HepG2 (cell line): ENCODE data around the gene SNX15. TPM values are rescaled to one million over a fixed set of nuclear protein-coding genes. Genes with fewer than 3 reads are reported as not detected.
A peak's percentile ranks its signal among the peaks of the same experiment; 100 is the strongest.

Experiments
- BORCS8-MEF2B ChIP-seq: sonication (generic); formaldehyde crosslinking; IDR thresholded peaks from 2 replicates; pipeline ENCODE4 v1.8.0; 2022; ENCODE audit warnings: mild to moderate bottlenecking, missing genetic modification reagents
- CHD4 ChIP-seq: fragments of 200-600 bp; sonication (generic); IDR thresholded peaks from 2 replicates; pipeline ENCODE4 v1.7.0; 2017; ENCODE audit warnings: mild to moderate bottlenecking, low read length, borderline replicate concordance
- DR1 ChIP-seq: sonication (generic); formaldehyde crosslinking; IDR thresholded peaks from 2 replicates; pipeline ENCODE4 v1.8.0; 2021; ENCODE audit warnings: mild to moderate bottlenecking, missing genetic modification reagents, inconsistent platforms
- E2F5 ChIP-seq: sonication (generic); formaldehyde crosslinking; conservative IDR thresholded peaks from 2 replicates; pipeline ENCODE4 v1.4.0; 2020; ENCODE audit warnings: missing genetic modification reagents
- GATA4 ChIP-seq: sonication (generic); IDR thresholded peaks from 2 replicates; pipeline ENCODE4 v1.6.1; 2016; ENCODE audit warnings: antibody characterized with exemption, low read depth, borderline replicate concordance
- GZF1 ChIP-seq: sonication (generic); formaldehyde crosslinking; IDR thresholded peaks from 2 replicates; pipeline ENCODE4 v1.5.1; 2020; ENCODE audit warnings: mild to moderate bottlenecking, missing genetic modification reagents
- MED1 ChIP-seq: sonication (generic); formaldehyde crosslinking; IDR thresholded peaks from 2 replicates; pipeline ENCODE4 v1.4.0; 2020; ENCODE audit warnings: missing genetic modification reagents
- MED8 ChIP-seq: sonication (generic); formaldehyde crosslinking; IDR thresholded peaks from 2 replicates; pipeline ENCODE4 v1.8.1; 2023; ENCODE audit warnings: mild to moderate bottlenecking, missing genetic modification reagents; ENCODE audit not compliant: insufficient replicate concordance
- MZF1 ChIP-seq: sonication (generic); formaldehyde crosslinking; IDR thresholded peaks from 2 replicates; pipeline ENCODE4 v1.8.1; 2023; ENCODE audit warnings: mild to moderate bottlenecking, missing genetic modification reagents, borderline replicate concordance
- NFKBIZ ChIP-seq: IDR thresholded peaks from 2 replicates; pipeline ENCODE4 v1.6.1; 2018; ENCODE audit warnings: missing genetic modification reagents, missing compliant biosample characterization
- RBAK ChIP-seq: sonication (generic); formaldehyde crosslinking; IDR thresholded peaks from 2 replicates; pipeline ENCODE4 v1.5.1; 2020; ENCODE audit warnings: mild to moderate bottlenecking, missing genetic modification reagents
- SIN3B ChIP-seq: fragments of 150-350 bp; IDR thresholded peaks from 2 replicates; pipeline ENCODE4 v1.6.1; 2014; ENCODE audit warnings: low read length
- TCF12 ChIP-seq, 2 experiments: fragments of 450-650 bp in 1 of 2; sonication (generic) in 1 of 2; formaldehyde crosslinking in 1 of 2; IDR thresholded peaks; 2 replicates each; pipeline versions ENCODE4 v1.6.1 to v1.8.0; 2017 to 2022; ENCODE audit warnings: antibody characterized with exemption in 1 of 2, mild to moderate bottlenecking in 1 of 2, missing genetic modification reagents in 1 of 2, moderate library complexity in 1 of 2
- TCF7L2 ChIP-seq: IDR thresholded peaks from 2 replicates; pipeline ENCODE4 v1.6.1; 2011; ENCODE audit warnings: mild to moderate bottlenecking, low read depth, low read length, moderate library complexity
- ZBTB14 ChIP-seq: sonication (generic); formaldehyde crosslinking; IDR thresholded peaks from 2 replicates; pipeline ENCODE4 v1.4.0; 2020; ENCODE audit warnings: missing genetic modification reagents
- ZMYM2 ChIP-seq: sonication (generic); formaldehyde crosslinking; IDR thresholded peaks from 2 replicates; pipeline ENCODE4 v1.8.0; 2022; ENCODE audit warnings: mild to moderate bottlenecking, missing genetic modification reagents
- ZNF207 ChIP-seq: fragments of 450-650 bp; IDR thresholded peaks from 2 replicates; pipeline ENCODE4 v1.6.1; 2016; ENCODE audit warnings: antibody characterized with exemption, borderline replicate concordance
- ZNF224 ChIP-seq: sonication (generic); formaldehyde crosslinking; IDR thresholded peaks from 2 replicates; pipeline ENCODE4 v1.5.0; 2020; ENCODE audit warnings: mild to moderate bottlenecking, missing genetic modification reagents
- ZNF501 ChIP-seq: sonication (generic); formaldehyde crosslinking; IDR thresholded peaks from 2 replicates; pipeline ENCODE4 v1.5.1; 2020; ENCODE audit warnings: mild to moderate bottlenecking, moderate library complexity, missing genetic modification reagents
- ZNF589 ChIP-seq: sonication (generic); formaldehyde crosslinking; conservative IDR thresholded peaks from 2 replicates; pipeline ENCODE4 v1.8.0; 2022; ENCODE audit warnings: mild to moderate bottlenecking, moderate library complexity, missing genetic modification reagents
- polyA plus RNA-seq, 8 experiments: library from polyadenylated mRNA; depleted of rRNA in 3 of 8; stranded (reverse) in 7 of 8; unstranded in 1 of 8; fragments of >200 nt; fragmentation: Illumina TruSeq in 4 of 8; extraction: Trizol in 4 of 8; gene quantifications; 2 replicates each; pipeline versions ENCODE4 v1.2.1 to v1.2.3, GENCODE V29; 2011 to 2016; ENCODE audit warnings: low read depth in 4 of 8, missing spikeins in 1 of 8, mixed read lengths in 1 of 8; ENCODE audit not compliant: insufficient read depth in 1 of 8
- total RNA-seq, 5 experiments: library from RNA; depleted of rRNA; stranded (reverse); fragments of >200 nt; fragmentation: Illumina TruSeq; extraction: Trizol; gene quantifications; 2 replicates each; pipeline ENCODE4 v1.2.3, GENCODE V29; 2016; ENCODE audit warnings: low read depth in 1 of 5
- TF ChIP-seq, protein P1 (sequence below): sonication (generic); formaldehyde crosslinking; IDR thresholded peaks from 2 replicates; pipeline ENCODE4 v1.4.0; 2020; ENCODE audit warnings: missing genetic modification reagents
- TF ChIP-seq, protein P2 (sequence below): sonication (generic); formaldehyde crosslinking; IDR thresholded peaks from 2 replicates; pipeline ENCODE4 v1.4.0; 2020; ENCODE audit warnings: missing genetic modification reagents, low read depth, mild to moderate bottlenecking, borderline replicate concordance

SNX15 gene
- total and polyA plus RNA-seq, 2 of the 13 experiments (the other 11 are each of a cell fraction or from before 2014, with no cell fraction given) = 19.1 to 22.6 TPM

GRCh38 chr11:65040847-65041622 lies 13.8 kb downstream of the SNX15 start, which contains the start of gene SAC3D1 (continued):
- TF ChIP-seq, protein P1, sequence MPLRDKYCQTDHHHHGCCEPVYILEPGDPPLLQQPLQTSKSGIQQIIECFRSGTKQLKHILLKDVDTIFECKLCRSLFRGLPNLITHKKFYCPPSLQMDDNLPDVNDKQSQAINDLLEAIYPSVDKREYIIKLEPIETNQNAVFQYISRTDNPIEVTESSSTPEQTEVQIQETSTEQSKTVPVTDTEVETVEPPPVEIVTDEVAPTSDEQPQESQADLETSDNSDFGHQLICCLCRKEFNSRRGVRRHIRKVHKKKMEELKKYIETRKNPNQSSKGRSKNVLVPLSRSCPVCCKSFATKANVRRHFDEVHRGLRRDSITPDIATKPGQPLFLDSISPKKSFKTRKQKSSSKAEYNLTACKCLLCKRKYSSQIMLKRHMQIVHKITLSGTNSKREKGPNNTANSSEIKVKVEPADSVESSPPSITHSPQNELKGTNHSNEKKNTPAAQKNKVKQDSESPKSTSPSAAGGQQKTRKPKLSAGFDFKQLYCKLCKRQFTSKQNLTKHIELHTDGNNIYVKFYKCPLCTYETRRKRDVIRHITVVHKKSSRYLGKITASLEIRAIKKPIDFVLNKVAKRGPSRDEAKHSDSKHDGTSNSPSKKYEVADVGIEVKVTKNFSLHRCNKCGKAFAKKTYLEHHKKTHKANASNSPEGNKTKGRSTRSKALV (CRISPR knock-in tag) = peak; percentile 90
- TF ChIP-seq TCF12 (IDR thresholded peaks at IDR 0.05) = no peak
- TF ChIP-seq TCF12 (CRISPR knock-in tag; IDR thresholded peaks at IDR 0.05) = no peak
- TF ChIP-seq BORCS8-MEF2B (CRISPR knock-in tag) = peak; percentile 3; the same call in 1 of the 2 replicates
- TF ChIP-seq TCF7L2 = no peak
- TF ChIP-seq MED8 = no peak
- TF ChIP-seq ZNF589 (CRISPR knock-in tag) = 0 out of 2 replicates have a peak, but pooled peaks have one; percentile 41
- TF ChIP-seq GATA4 = no peak
- no peak for TF ChIP-seq RBAK (CRISPR knock-in tag)
- peak; percentile 88 for TF ChIP-seq E2F5 (CRISPR knock-in tag)
- peak; percentile 78 for TF ChIP-seq ZBTB14 (CRISPR knock-in tag)
- TF ChIP-seq DR1 (CRISPR knock-in tag) = peak; percentile 75
- TF ChIP-seq ZNF224 (CRISPR knock-in tag) = no peak; the same call in 1 of the 2 replicates
- TF ChIP-seq NFKBIZ (CRISPR knock-in tag) = no peak
- peak; percentile 71; the same call in 1 of the 2 replicates for TF ChIP-seq ZNF501
- TF ChIP-seq GZF1 = no peak
- no peak for TF ChIP-seq SIN3B
- TF ChIP-seq ZMYM2 (CRISPR knock-in tag) = 0 out of 2 replicates have a peak, but pooled peaks have one; percentile 38
- peak; percentile 68 for TF ChIP-seq MED1 (CRISPR knock-in tag)
- TF ChIP-seq ZNF207 = no peak
- TF ChIP-seq MZF1 (CRISPR knock-in tag) = no peak
- TF ChIP-seq, protein P2, sequence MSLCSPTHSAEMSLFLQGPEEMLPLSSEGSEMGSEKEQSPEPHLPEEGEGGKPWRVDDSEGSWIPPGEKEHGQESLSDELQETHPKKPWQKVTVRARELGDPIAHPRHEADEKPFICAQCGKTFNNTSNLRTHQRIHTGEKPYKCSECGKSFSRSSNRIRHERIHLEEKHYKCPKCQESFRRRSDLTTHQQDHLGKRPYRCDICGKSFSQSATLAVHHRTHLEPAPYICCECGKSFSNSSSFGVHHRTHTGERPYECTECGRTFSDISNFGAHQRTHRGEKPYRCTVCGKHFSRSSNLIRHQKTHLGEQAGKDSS (CRISPR knock-in tag) = no peak
- TF ChIP-seq CHD4 = no peak
